Spleen (tissue), 11 donors: Measurements from ENCODE around the gene SORBS2. TPM values are rescaled to one million over a fixed set of nuclear protein-coding genes. Genes with fewer than 3 reads are reported as not detected.

Experiments
- DNase-seq: peaks from one replicate; pipeline ENCODE4 v3.0.0-alpha.2; 2020
- H3K27ac ChIP-seq, 8 donors: fragments of 200-600 bp; sonication (generic) in 7 of 8; 1 replicate in 4 of 8; 2 replicates in 4 of 8; pipeline versions ENCODE4 v1.5.0 to v1.8.0; 2016 to 2021; ENCODE audit warnings: inconsistent platforms in 4 of 8, mild to moderate bottlenecking in 4 of 8, moderate library complexity in 1 of 8
- H3K27me3 ChIP-seq, 7 donors: fragments of 200-600 bp; sonication (generic) in 6 of 7; replicated peaks in 1 of 7; 1 replicate in 4 of 7; 2 replicates in 3 of 7; pipeline versions ENCODE4 v1.5.0 to v1.8.0; 2016 to 2021; ENCODE audit warnings: inconsistent platforms in 3 of 7, mild to moderate bottlenecking in 1 of 7
- H3K36me3 ChIP-seq, 6 donors: fragments of 200-600 bp; sonication (generic) in 5 of 6; 1 replicate in 4 of 6; 2 replicates in 2 of 6; pipeline versions ENCODE4 v1.5.0 to v1.8.0; 2016 to 2021; ENCODE audit warnings: inconsistent platforms in 2 of 6
- H3K4me1 ChIP-seq, 6 donors: fragments of 200-600 bp; sonication (generic) in 5 of 6; 1 replicate in 3 of 6; 2 replicates in 3 of 6; pipeline versions ENCODE4 v1.5.0 to v1.8.0; 2016 to 2021; ENCODE audit warnings: inconsistent platforms in 3 of 6
- H3K4me3 ChIP-seq, 8 donors: fragments of 200-600 bp; sonication (generic) in 7 of 8; 1 replicate in 4 of 8; 2 replicates in 4 of 8; pipeline versions ENCODE4 v1.5.0 to v1.8.0; 2016 to 2021; ENCODE audit warnings: inconsistent platforms in 4 of 8, mild to moderate bottlenecking in 4 of 8, moderate library complexity in 2 of 8
- H3K9me3 ChIP-seq, 8 donors: fragments of 200-600 bp; sonication (generic) in 7 of 8; 1 replicate in 4 of 8; 2 replicates in 4 of 8; pipeline versions ENCODE4 v1.5.0 to v1.8.0; 2016 to 2021; ENCODE audit warnings: inconsistent platforms in 4 of 8
- POLR2A ChIP-seq, 3 donors: fragments of 450-650 bp; IDR thresholded peaks; one replicate each; pipeline ENCODE4 v1.5.1; 2017; ENCODE audit warnings: antibody characterized with exemption in 3 of 3, mild to moderate bottlenecking in 1 of 3
- POLR2AphosphoS5 ChIP-seq, 3 donors: sonication (generic); formaldehyde crosslinking; IDR thresholded peaks; one replicate each; pipeline ENCODE4 v1.5.1; 2017; ENCODE audit warnings: antibody characterized with exemption in 3 of 3
- WGBS, 5 donors: extraction: QIAGEN DNeasy Blood & Tissue Kit in 3 of 5; methylation state at CpG; one replicate each; pipeline versions ENCODE4 v1.1.5 to v1.1.7; 2013 to 2018; 5-methylcytosine and 5-hydroxymethylcytosine counted together
- intact Hi-C: fragments of 100-400 bp; cut with DNase I; formaldehyde crosslinking; loops from one replicate; pipeline ENCODE4 v1.15.0; 2023; ENCODE audit warnings: low total_unique reads
- polyA plus RNA-seq, 3 donors: library from polyadenylated mRNA; stranded (reverse); fragments of 200-250 nt; gene quantifications; one replicate each; pipeline ENCODE4 v1.2.1, GENCODE V29; 2013
- total RNA-seq, 7 donors: library from RNA; depleted of rRNA in 3 of 7; stranded (reverse); fragments of >200 nt in 3 of 7; fragmentation: NEBNext Ultra II Directional in 4 of 7; extraction: Animal tissue kit (Norgen Biotek cat#: 25700) in 4 of 7; gene quantifications; one replicate each; pipeline versions ENCODE4 v1.1.0 to v1.2.1, GENCODE V29; 2016 to 2021
- TF ChIP-seq, protein P1 (sequence below), 11 experiments: fragments of 200-600 bp in 7 of 11; fragments of 450-650 bp in 4 of 11; sonication (generic) in 4 of 11; IDR thresholded peaks in 8 of 11; conservative IDR thresholded peaks in 3 of 11; 1 replicate in 7 of 11; 2 replicates in 4 of 11; pipeline versions ENCODE4 v1.4.0 to v1.8.0; 2016 to 2021; ENCODE audit warnings: antibody characterized with exemption in 11 of 11, inconsistent platforms in 4 of 11, mild to moderate bottlenecking in 1 of 11
- donor health status: healthy with polysubstance abuse.
- donor health status: DM: no; HTN: no; CAD: no; lungs with moderate emphysema.
- donor health status: DM: no; HTN: no; CAD: no.
- donor health status: Bipolar disorder and iron deficiency.
- donor health status: healthy.
- donor health status: DM: no; HTN: no; CAD: no.
- donor health status: DM: yes; HTN: yes; CAD: no.

Gene SORBS2
- total and polyA plus RNA-seq, 10 donors = 5.9 to 128 (median 84.8) TPM

GRCh38 chr4:185772391-185773093 is 39.5 kb downstream of the SORBS2 start:
- peaks cover 0 to 28% (median 9%) of the 10 kb centered on the region in 6 donors for H3K4me1 ChIP-seq
- TF ChIP-seq POLR2AphosphoS5 (IDR thresholded peaks at IDR 0.05) = no peak
- TF ChIP-seq, protein P1, sequence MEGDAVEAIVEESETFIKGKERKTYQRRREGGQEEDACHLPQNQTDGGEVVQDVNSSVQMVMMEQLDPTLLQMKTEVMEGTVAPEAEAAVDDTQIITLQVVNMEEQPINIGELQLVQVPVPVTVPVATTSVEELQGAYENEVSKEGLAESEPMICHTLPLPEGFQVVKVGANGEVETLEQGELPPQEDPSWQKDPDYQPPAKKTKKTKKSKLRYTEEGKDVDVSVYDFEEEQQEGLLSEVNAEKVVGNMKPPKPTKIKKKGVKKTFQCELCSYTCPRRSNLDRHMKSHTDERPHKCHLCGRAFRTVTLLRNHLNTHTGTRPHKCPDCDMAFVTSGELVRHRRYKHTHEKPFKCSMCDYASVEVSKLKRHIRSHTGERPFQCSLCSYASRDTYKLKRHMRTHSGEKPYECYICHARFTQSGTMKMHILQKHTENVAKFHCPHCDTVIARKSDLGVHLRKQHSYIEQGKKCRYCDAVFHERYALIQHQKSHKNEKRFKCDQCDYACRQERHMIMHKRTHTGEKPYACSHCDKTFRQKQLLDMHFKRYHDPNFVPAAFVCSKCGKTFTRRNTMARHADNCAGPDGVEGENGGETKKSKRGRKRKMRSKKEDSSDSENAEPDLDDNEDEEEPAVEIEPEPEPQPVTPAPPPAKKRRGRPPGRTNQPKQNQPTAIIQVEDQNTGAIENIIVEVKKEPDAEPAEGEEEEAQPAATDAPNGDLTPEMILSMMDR (IDR thresholded peaks at IDR 0.05 in 8 of 11, conservative IDR thresholded peaks at IDR 0.05 in 3 of 11) = no peak
- TF ChIP-seq POLR2A (IDR thresholded peaks at IDR 0.05) = no peak
- no peak for DNase-seq
- H3K27me3 ChIP-seq = peaks cover 0 to 7% (median 0%) of the 10 kb centered on the region in 7 donors
- H3K27ac ChIP-seq = peak overlapping the region in 3 of 8 donors; percentile 46 to 68 (median 51)
- WGBS, 5 donors = 78 to 92% (median 84%) methylated on average over 12 of the region's 12 CpGs
- H3K36me3 ChIP-seq = no peaks in the 10 kb centered on the region
- intact Hi-C loops = no loop called here
- H3K9me3 ChIP-seq = peaks cover 0 to 13% (median 9%) of the 10 kb centered on the region in 8 donors
- no peak overlapping the region for H3K4me3 ChIP-seq

- Histone ChIP-seq H3K36me3 (no peaks in the 10 kb centered on the region), H3K27me3 (peaks cover 0 to 7% (median 0%) of the 10 kb centered on the region in 7 donors), H3K4me1 (peaks cover 0 to 28% (median 9%) of the 10 kb centered on the region in 6 donors), H3K4me3 (no peak overlapping the region), H3K27ac (peak overlapping the region in 1 of 8 donors; percentile 46), H3K9me3 (peaks cover 0 to 13% (median 9%) of the 10 kb centered on the region in 8 donors)
- no peak for DNase-seq
- intact Hi-C loops = no loop called here
- WGBS, 5 donors = 79 to 92% (median 89%) methylated on average over 7 of the region's 7 CpGs
- no peak for TF ChIP-seq POLR2AphosphoS5 (IDR thresholded peaks at IDR 0.05)
- no peak for TF ChIP-seq POLR2A (IDR thresholded peaks at IDR 0.05)
- TF ChIP-seq, protein P1 (IDR thresholded peaks at IDR 0.05 in 8 of 11, conservative IDR thresholded peaks at IDR 0.05 in 3 of 11) = no peak
Observed at GRCh38 chr4:185771711-185772390, 40.1 kb downstream of the SORBS2 start.

DNA sequence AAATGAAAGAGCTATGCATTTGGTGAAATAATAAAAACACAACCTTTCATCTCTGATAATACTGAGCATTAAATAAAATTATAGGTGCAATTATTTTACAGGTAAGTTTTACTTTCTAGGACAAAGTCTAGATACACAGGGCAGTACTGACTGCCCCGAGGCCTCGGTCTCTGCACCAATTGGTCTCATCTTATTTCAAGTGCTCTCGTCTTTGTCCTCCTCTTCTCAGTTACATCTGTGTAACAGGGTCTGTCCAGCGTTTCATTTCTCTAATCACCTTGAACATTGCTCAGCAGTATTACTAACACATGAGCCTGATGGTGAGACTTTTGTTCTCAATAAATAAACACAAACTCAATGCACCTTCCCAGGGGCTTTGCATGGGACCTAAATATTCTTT is 44.5 kb downstream of the SORBS2 start:
- Histone ChIP-seq H3K4me1 (no peaks in the 10 kb centered on the region), H3K27me3 (no peaks in the 10 kb centered on the region), H3K27ac (no peak overlapping the region), H3K4me3 (no peak overlapping the region), H3K9me3 (peaks cover 0 to 13% (median 9%) of the 10 kb centered on the region in 8 donors), H3K36me3 (no peaks in the 10 kb centered on the region)
- TF ChIP-seq POLR2A (IDR thresholded peaks at IDR 0.05) (no peak), POLR2AphosphoS5 (IDR thresholded peaks at IDR 0.05) (no peak)
- TF ChIP-seq, protein P1 (IDR thresholded peaks at IDR 0.05 in 8 of 11, conservative IDR thresholded peaks at IDR 0.05 in 3 of 11) = no peak
- WGBS, 5 donors = 80 to 94% (median 92%) methylated on average over 4 of the region's 4 CpGs
- intact Hi-C loops = no loop called here
- no peak for DNase-seq

DNA sequence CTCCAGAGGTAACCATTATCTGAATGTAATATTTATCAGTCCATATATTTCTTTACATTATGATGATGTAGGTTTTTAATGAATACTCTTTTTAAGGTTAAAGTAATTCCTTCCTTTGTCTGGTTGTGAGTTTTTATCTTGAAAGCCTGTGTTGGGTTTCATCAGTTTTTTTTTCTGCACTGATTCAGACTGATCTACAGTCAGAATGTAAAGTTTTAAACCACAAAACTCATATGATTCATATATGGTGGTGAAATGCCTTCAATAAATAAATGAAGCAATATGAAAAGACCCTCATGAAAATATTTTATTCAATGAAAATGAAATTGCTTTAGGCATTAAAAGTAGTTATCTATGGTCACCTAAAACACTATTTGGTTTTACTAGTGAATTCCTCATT is 47.1 kb downstream of the SORBS2 start:
- Histone ChIP-seq H3K4me1 (peaks cover 0 to 4% (median 0%) of the 10 kb centered on the region in 6 donors), H3K4me3 (no peak overlapping the region), H3K36me3 (no peaks in the 10 kb centered on the region), H3K9me3 (peaks cover 0 to 4% (median under 1%) of the 10 kb centered on the region in 8 donors), H3K27ac (no peak overlapping the region), H3K27me3 (no peaks in the 10 kb centered on the region)
- no peak for DNase-seq
- no peak for TF ChIP-seq POLR2A (IDR thresholded peaks at IDR 0.05)
- no peak for TF ChIP-seq POLR2AphosphoS5 (IDR thresholded peaks at IDR 0.05)
- TF ChIP-seq, protein P1 (IDR thresholded peaks at IDR 0.05 in 8 of 11, conservative IDR thresholded peaks at IDR 0.05 in 3 of 11) = no peak
- intact Hi-C loops = no loop called here
